HCT116 (cell line): ENCODE data around the gene RTL1. TPM values are rescaled to one million over a fixed set of nuclear protein-coding genes. Genes with fewer than 3 reads are reported as not detected.

Experiments
- ATAC-seq: fragments of 200-7000 bp; cut with Tn5 transposase; 2 replicates; pipeline ENCODE4 v1.9.1; 2020; ENCODE audit warnings: mild to moderate bottlenecking, moderate library complexity
- BruUV-seq: library from RNA; stranded (reverse); fragments of 400-500 nt; replicated peaks from 2 replicates; lab custom pipeline; 2021; lab: Mats Ljungman, UMichigan
- CTCF ChIA-PET: fragments of 300-600 bp; sonication (Branson Sonifier 250); formaldehyde crosslinking; loops from one replicate; lab custom pipeline; 2021; ENCODE audit warnings: antibody characterized with exemption; lab: Charles Lee
- POLR2A ChIA-PET: fragments of 300-600, 350-600 bp; sonication (Branson Sonifier 250); formaldehyde crosslinking; loops from one replicate; lab custom pipeline; 2021; ENCODE audit warnings: antibody characterized with exemption; lab: Charles Lee
- RAD21 ChIA-PET, 2 experiments: fragments of 300-600 bp; sonication (Branson Sonifier 250); formaldehyde crosslinking; loops; one replicate each; lab custom pipeline; 2023; ENCODE audit warnings: low total read pairs in 2 of 2; ENCODE audit not compliant: uncharacterized antibody in 2 of 2, unreplicated experiment in 2 of 2, low non-redundant PET in 1 of 2; lab: Charles Lee
- DNase-seq: peaks from one replicate; pipeline ENCODE4 v3.0.0-alpha.2; 2010; ENCODE audit warnings: low read depth, low spot score
- H2AFZ ChIP-seq: fragments of 200-600 bp; shearing (Covaris generic), sonication (generic); 2 replicates; pipeline ENCODE4 v1.6.1; 2017; ENCODE audit warnings: low read depth, mixed run types, mixed read lengths, antibody characterized with exemption, low read length; ENCODE audit not compliant: poor library complexity, severe bottlenecking
- H3K27ac ChIP-seq: 2 replicates; pipeline ENCODE4 v1.5.1; 2012; ENCODE audit warnings: low read depth, low read length
- H3K27me3 ChIP-seq: fragments of 200-600 bp; sonication (generic); 2 replicates; pipeline ENCODE4 v1.6.1; 2016; ENCODE audit warnings: mixed run types, low read length, mixed read lengths; ENCODE audit not compliant: insufficient read depth
- H3K36me3 ChIP-seq, 2 experiments: fragments of 200-500 bp in 1 of 2; fragments of 200-600 bp in 1 of 2; sonication (Bioruptor generic) in 1 of 2; sonication (generic) in 1 of 2; 2 replicates each; pipeline versions ENCODE4 v1.5.1 to v1.6.1; 2014 to 2016; ENCODE audit warnings: low read length in 2 of 2, inconsistent platforms in 1 of 2, mixed read lengths in 1 of 2, mixed run types in 1 of 2; ENCODE audit not compliant: insufficient read depth in 2 of 2, control insufficient read depth in 1 of 2
- H3K4me1 ChIP-seq, 2 experiments: fragments of 200-600 bp in 1 of 2; sonication (generic) in 1 of 2; 2 replicates each; pipeline versions ENCODE4 v1.5.1 to v1.6.1; 2012 to 2017; ENCODE audit warnings: low read length in 2 of 2, inconsistent platforms in 1 of 2, mild to moderate bottlenecking in 1 of 2, mixed read lengths in 1 of 2, mixed run types in 1 of 2, moderate library complexity in 1 of 2; ENCODE audit not compliant: insufficient read depth in 2 of 2, control insufficient read depth in 1 of 2
- H3K4me2 ChIP-seq: fragments of 200-600 bp; sonication (generic); 2 replicates; pipeline ENCODE4 v1.6.1; 2017; ENCODE audit warnings: mixed run types, low read length, mixed read lengths
- H3K4me3 ChIP-seq, 2 experiments: fragments of 200-600 bp in 1 of 2; sonication (generic) in 1 of 2; replicated peaks in 1 of 2; 2 replicates each; pipeline ENCODE4 v1.5.1; 2011 to 2016; ENCODE audit warnings: low read length in 2 of 2, control low read depth in 1 of 2, low read depth in 1 of 2, mild to moderate bottlenecking in 1 of 2, mixed read lengths in 1 of 2, mixed run types in 1 of 2
- H3K79me2 ChIP-seq: fragments of 200-600 bp; sonication (generic); 2 replicates; pipeline ENCODE4 v1.6.1; 2017; ENCODE audit warnings: mild to moderate bottlenecking, mixed run types, low read length, moderate library complexity, mixed read lengths; ENCODE audit not compliant: insufficient read depth
- H3K9ac ChIP-seq: fragments of 200-600 bp; sonication (generic); 2 replicates; pipeline ENCODE4 v1.6.1; 2016; ENCODE audit warnings: low read length, mixed read lengths
- H3K9me2 ChIP-seq: fragments of 200-600 bp; sonication (generic), shearing (Covaris generic); 2 replicates; pipeline ENCODE4 v1.6.1; 2017; ENCODE audit warnings: mixed run types, mild to moderate bottlenecking, moderate library complexity; ENCODE audit not compliant: insufficient read depth
- H3K9me3 ChIP-seq, 2 experiments: fragments of 200-500 bp in 1 of 2; fragments of 200-600 bp in 1 of 2; sonication (Bioruptor generic) in 1 of 2; sonication (generic) in 1 of 2; 2 replicates each; pipeline ENCODE4 v1.6.1; 2014 to 2017; ENCODE audit warnings: low read length in 2 of 2, mixed read lengths in 2 of 2, inconsistent platforms in 1 of 2, low read depth in 1 of 2, mild to moderate bottlenecking in 1 of 2, mixed run types in 1 of 2, moderate library complexity in 1 of 2; ENCODE audit not compliant: control insufficient read depth in 1 of 2, insufficient read depth in 1 of 2
- H4K20me1 ChIP-seq: fragments of 200-600 bp; sonication (generic), shearing (Covaris generic); 2 replicates; pipeline ENCODE4 v1.6.1; 2017; ENCODE audit warnings: mixed run types, mild to moderate bottlenecking, moderate library complexity; ENCODE audit not compliant: insufficient read depth
- EZH2phosphoT487 ChIP-seq: fragments of 200-600 bp; IDR thresholded peaks from 2 replicates; pipeline ENCODE4 v1.6.1; 2018; ENCODE audit warnings: antibody characterized with exemption, borderline replicate concordance
- JUND ChIP-seq: IDR thresholded peaks from 2 replicates; pipeline ENCODE4 v1.6.1; 2012
- POLR2A ChIP-seq: IDR thresholded peaks from 2 replicates; pipeline ENCODE4 v1.7.0; 2011; ENCODE audit warnings: borderline replicate concordance; ENCODE audit not compliant: insufficient read depth, insufficient read length; ENCODE audit errors: extremely low read depth
- POLR2AphosphoS5 ChIP-seq: IDR thresholded peaks from 2 replicates; pipeline ENCODE4 v1.6.1; 2011; ENCODE audit warnings: mild to moderate bottlenecking, low read depth, low read length, moderate library complexity
- SIN3A ChIP-seq: IDR thresholded peaks from 2 replicates; pipeline ENCODE4 v1.6.1; 2012; ENCODE audit warnings: low read depth
- SRF ChIP-seq: IDR thresholded peaks from 2 replicates; pipeline ENCODE4 v1.6.1; 2012; ENCODE audit warnings: low read depth
- YY1 ChIP-seq: IDR thresholded peaks from 2 replicates; pipeline ENCODE4 v1.6.1; 2011; ENCODE audit warnings: low read length, low read depth, moderate library complexity, mild to moderate bottlenecking; ENCODE audit not compliant: insufficient replicate concordance; ENCODE audit errors: extremely low read depth
- ZFX ChIP-seq: fragments of 450-650 bp; IDR thresholded peaks from 2 replicates; pipeline ENCODE4 v1.6.1; 2017
- intact Hi-C: fragments of 100-400 bp; cut with micrococcal nuclease; formaldehyde crosslinking; loops from 2 replicates; pipeline ENCODE4 v1.10.0; 2022
- total RNA-seq: library from RNA; stranded (reverse); gene quantifications from one replicate; pipeline ENCODE4 v1.2.1, GENCODE V29; 2021; ENCODE audit not compliant: unreplicated experiment
- TF ChIP-seq, protein P1 (sequence below): IDR thresholded peaks from 2 replicates; pipeline ENCODE4 v1.6.1; 2012; ENCODE audit warnings: low read depth
- TF ChIP-seq, protein P2 (sequence below), 3 experiments: fragments of 200-600 bp in 1 of 3; sonication (generic) in 1 of 3; IDR thresholded peaks in 2 of 3; conservative IDR thresholded peaks in 1 of 3; 2 replicates each; pipeline ENCODE4 v1.5.1; 2012 to 2017; ENCODE audit warnings: low read depth in 2 of 3, low read length in 2 of 3, antibody characterized with exemption in 1 of 3, borderline replicate concordance in 1 of 3, control low read depth in 1 of 3, mild to moderate bottlenecking in 1 of 3, mixed read lengths in 1 of 3, mixed run types in 1 of 3, moderate library complexity in 1 of 3; ENCODE audit not compliant: insufficient read depth in 1 of 3

The RTL1 gene
- total RNA-seq, 1 experiment from 2014 or later: not detected

DNA sequence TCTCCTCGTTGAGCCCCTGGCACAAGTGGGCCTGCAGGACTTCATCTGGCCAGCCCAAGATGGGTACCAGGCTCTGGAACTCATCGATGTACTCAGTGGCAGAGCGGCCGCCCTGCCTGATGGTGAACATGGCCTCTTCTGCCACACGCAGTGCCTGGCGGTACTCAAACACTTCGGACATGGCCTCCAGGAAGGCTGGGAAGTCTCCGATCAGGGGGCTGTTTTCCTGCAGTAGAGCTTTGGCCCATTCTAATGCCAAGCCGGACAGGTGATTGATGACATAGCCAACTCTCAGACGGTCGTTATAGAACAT lies 19.8 kb downstream of the RTL1 start:
- no peaks in the 10 kb centered on the region for H3K79me2 ChIP-seq
- no peak for DNase-seq

GRCh38 chr14:100882991-100883788 lies 20.3 kb downstream of the RTL1 start:
- BruUV-seq: no TSS peak
- H3K9me3 ChIP-seq: no peaks in the 10 kb centered on the region
- intact Hi-C loops: no loop called here
- H3K27me3 ChIP-seq: no peaks in the 10 kb centered on the region
- H3K36me3 ChIP-seq: no peaks in the 10 kb centered on the region
- DNase-seq (no peak), ATAC-seq (no peak)
- TF ChIP-seq SIN3A: no peak
- TF ChIP-seq, protein P1, sequence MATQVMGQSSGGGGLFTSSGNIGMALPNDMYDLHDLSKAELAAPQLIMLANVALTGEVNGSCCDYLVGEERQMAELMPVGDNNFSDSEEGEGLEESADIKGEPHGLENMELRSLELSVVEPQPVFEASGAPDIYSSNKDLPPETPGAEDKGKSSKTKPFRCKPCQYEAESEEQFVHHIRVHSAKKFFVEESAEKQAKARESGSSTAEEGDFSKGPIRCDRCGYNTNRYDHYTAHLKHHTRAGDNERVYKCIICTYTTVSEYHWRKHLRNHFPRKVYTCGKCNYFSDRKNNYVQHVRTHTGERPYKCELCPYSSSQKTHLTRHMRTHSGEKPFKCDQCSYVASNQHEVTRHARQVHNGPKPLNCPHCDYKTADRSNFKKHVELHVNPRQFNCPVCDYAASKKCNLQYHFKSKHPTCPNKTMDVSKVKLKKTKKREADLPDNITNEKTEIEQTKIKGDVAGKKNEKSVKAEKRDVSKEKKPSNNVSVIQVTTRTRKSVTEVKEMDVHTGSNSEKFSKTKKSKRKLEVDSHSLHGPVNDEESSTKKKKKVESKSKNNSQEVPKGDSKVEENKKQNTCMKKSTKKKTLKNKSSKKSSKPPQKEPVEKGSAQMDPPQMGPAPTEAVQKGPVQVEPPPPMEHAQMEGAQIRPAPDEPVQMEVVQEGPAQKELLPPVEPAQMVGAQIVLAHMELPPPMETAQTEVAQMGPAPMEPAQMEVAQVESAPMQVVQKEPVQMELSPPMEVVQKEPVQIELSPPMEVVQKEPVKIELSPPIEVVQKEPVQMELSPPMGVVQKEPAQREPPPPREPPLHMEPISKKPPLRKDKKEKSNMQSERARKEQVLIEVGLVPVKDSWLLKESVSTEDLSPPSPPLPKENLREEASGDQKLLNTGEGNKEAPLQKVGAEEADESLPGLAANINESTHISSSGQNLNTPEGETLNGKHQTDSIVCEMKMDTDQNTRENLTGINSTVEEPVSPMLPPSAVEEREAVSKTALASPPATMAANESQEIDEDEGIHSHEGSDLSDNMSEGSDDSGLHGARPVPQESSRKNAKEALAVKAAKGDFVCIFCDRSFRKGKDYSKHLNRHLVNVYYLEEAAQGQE: no peak
- no peak for TF ChIP-seq POLR2A
- TF ChIP-seq EZH2phosphoT487: no peak
- TF ChIP-seq YY1: no peak
- no peak for TF ChIP-seq POLR2AphosphoS5
- no peak for TF ChIP-seq SRF
- ChIA-PET CTCF (no interaction called here), POLR2A (no interaction called here), RAD21 (no interaction called here)
- H2AFZ ChIP-seq: no peak overlapping the region
- no peak overlapping the region for H3K4me2 ChIP-seq
- no peaks in the 10 kb centered on the region for H3K79me2 ChIP-seq
- H3K27ac ChIP-seq: no peak overlapping the region
- no peaks in the 10 kb centered on the region for H3K9me2 ChIP-seq
- H3K9ac ChIP-seq: no peak overlapping the region
- H4K20me1 ChIP-seq: no peaks in the 10 kb centered on the region
- no peaks in the 10 kb centered on the region for H3K4me1 ChIP-seq
- no peak overlapping the region for H3K4me3 ChIP-seq

More for the DNA sequence above, 19.8 kb downstream of the RTL1 start:
- H3K4me1 ChIP-seq: no peaks in the 10 kb centered on the region
- no peaks in the 10 kb centered on the region for H3K9me3 ChIP-seq
- no peak overlapping the region for H3K9ac ChIP-seq
- H3K9me2 ChIP-seq: no peaks in the 10 kb centered on the region
- no peak overlapping the region for H2AFZ ChIP-seq
- POLR2A ChIA-PET: no interaction called here
- H3K4me2 ChIP-seq: no peak overlapping the region
- BruUV-seq: no TSS peak
- no peak overlapping the region for H3K4me3 ChIP-seq
- RAD21 ChIA-PET: no interaction called here
- intact Hi-C loops: no loop called here
- no peak overlapping the region for H3K27ac ChIP-seq
- H3K27me3 ChIP-seq: no peaks in the 10 kb centered on the region
- no peak for ATAC-seq
- CTCF ChIA-PET: no interaction called here
- H3K36me3 ChIP-seq: no peaks in the 10 kb centered on the region
- no peaks in the 10 kb centered on the region for H4K20me1 ChIP-seq
- TF ChIP-seq ZFX (no peak), POLR2AphosphoS5 (no peak), SRF (no peak), JUND (no peak)
- TF ChIP-seq, protein P2, sequence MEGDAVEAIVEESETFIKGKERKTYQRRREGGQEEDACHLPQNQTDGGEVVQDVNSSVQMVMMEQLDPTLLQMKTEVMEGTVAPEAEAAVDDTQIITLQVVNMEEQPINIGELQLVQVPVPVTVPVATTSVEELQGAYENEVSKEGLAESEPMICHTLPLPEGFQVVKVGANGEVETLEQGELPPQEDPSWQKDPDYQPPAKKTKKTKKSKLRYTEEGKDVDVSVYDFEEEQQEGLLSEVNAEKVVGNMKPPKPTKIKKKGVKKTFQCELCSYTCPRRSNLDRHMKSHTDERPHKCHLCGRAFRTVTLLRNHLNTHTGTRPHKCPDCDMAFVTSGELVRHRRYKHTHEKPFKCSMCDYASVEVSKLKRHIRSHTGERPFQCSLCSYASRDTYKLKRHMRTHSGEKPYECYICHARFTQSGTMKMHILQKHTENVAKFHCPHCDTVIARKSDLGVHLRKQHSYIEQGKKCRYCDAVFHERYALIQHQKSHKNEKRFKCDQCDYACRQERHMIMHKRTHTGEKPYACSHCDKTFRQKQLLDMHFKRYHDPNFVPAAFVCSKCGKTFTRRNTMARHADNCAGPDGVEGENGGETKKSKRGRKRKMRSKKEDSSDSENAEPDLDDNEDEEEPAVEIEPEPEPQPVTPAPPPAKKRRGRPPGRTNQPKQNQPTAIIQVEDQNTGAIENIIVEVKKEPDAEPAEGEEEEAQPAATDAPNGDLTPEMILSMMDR (IDR thresholded peaks at IDR 0.05 in 2 of 3, conservative IDR thresholded peaks at IDR 0.05 in 1 of 3; ENCODE audit: borderline replicate concordance in 1 of 3, insufficient read depth in 1 of 3, low read depth in 2 of 3, low read length in 2 of 3): no peak
